ENCODE results near the gene RYK.

GRCh38 chr3:134111616-134112015 lies 139.0 kb downstream of the RYK start:
- no peak for TF ChIP-seq CTCF (IDR thresholded peaks at IDR 0.05)
- TF ChIP-seq POLR2A (IDR thresholded peaks at IDR 0.05) = no peak
